Fibroblast of lung (primary cell): Measurements from ENCODE around the gene PLEKHA6. TPM values are rescaled to one million over a fixed set of nuclear protein-coding genes. Genes with fewer than 3 reads are reported as not detected.
A peak's percentile ranks its signal among the peaks of the same experiment; 100 is the strongest.

ENCODE experiments used
- DNase-seq, 2 donors: peaks; one replicate each; pipeline versions ENCODE4 v3.0.0 to v3.0.0-alpha.2; 2010; ENCODE audit warnings: low read depth in 2 of 2
- H2AFZ ChIP-seq: 2 replicates; pipeline ENCODE4 v1.5.1; 2012; ENCODE audit warnings: low read length, control low read depth, inconsistent platforms
- H3K27ac ChIP-seq: 2 replicates; pipeline ENCODE4 v1.5.1; 2011; ENCODE audit warnings: low read length, control low read depth; ENCODE audit not compliant: insufficient read depth
- H3K27me3 ChIP-seq: 2 replicates; pipeline ENCODE4 v1.5.1; 2011; ENCODE audit warnings: mild to moderate bottlenecking, low read length; ENCODE audit not compliant: control insufficient read depth, insufficient read depth
- H3K36me3 ChIP-seq: 2 replicates; pipeline ENCODE4 v1.5.1; 2011; ENCODE audit warnings: low read length; ENCODE audit not compliant: control insufficient read depth, insufficient read depth
- H3K4me1 ChIP-seq: 2 replicates; pipeline ENCODE4 v1.5.1; 2011; ENCODE audit warnings: low read length; ENCODE audit not compliant: control insufficient read depth, insufficient read depth; ENCODE audit errors: extremely low read depth
- H3K4me2 ChIP-seq: 2 replicates; pipeline ENCODE4 v1.5.1; 2011; ENCODE audit warnings: low read length, control low read depth; ENCODE audit not compliant: insufficient read depth; ENCODE audit errors: extremely low read depth
- H3K4me3 ChIP-seq, 4 experiments: fragments of 200-600 bp in 1 of 4; sonication (generic) in 1 of 4; replicated peaks in 1 of 4; 2 replicates each; pipeline ENCODE4 v1.5.1; 2011 to 2016; ENCODE audit warnings: low read length in 4 of 4, low read depth in 3 of 4, mild to moderate bottlenecking in 3 of 4, control low read depth in 2 of 4, inconsistent platforms in 1 of 4, mixed read lengths in 1 of 4; ENCODE audit not compliant: insufficient read depth in 1 of 4; ENCODE audit errors: control extremely low read depth in 1 of 4
- H3K79me2 ChIP-seq: 2 replicates; pipeline ENCODE4 v1.5.1; 2012; ENCODE audit warnings: mild to moderate bottlenecking, low read length, inconsistent platforms; ENCODE audit not compliant: control insufficient read depth, insufficient read depth
- H3K9ac ChIP-seq: 2 replicates; pipeline ENCODE4 v1.5.1; 2011; ENCODE audit warnings: mild to moderate bottlenecking, low read length, control low read depth; ENCODE audit not compliant: insufficient read depth
- H3K9me3 ChIP-seq: 2 replicates; pipeline ENCODE4 v1.5.1; 2012; ENCODE audit warnings: low read depth, low read length; ENCODE audit not compliant: control insufficient read depth, insufficient read depth
- H4K20me1 ChIP-seq: 2 replicates; pipeline ENCODE4 v1.5.1; 2011; ENCODE audit warnings: low read length; ENCODE audit not compliant: control insufficient read depth, insufficient read depth; ENCODE audit errors: extremely low read depth
- EZH2 ChIP-seq: IDR thresholded peaks from 2 replicates; pipeline ENCODE4 v1.5.1; 2012; ENCODE audit warnings: low read length, control low read depth, mild to moderate bottlenecking; ENCODE audit errors: missing control alignments
- polyA plus RNA-seq, 2 donors: library from polyadenylated mRNA; depleted of rRNA in 1 of 2; stranded (reverse) in 1 of 2; unstranded in 1 of 2; fragments of >200 nt; gene quantifications; 2 replicates each; pipeline ENCODE4 v1.2.1, GENCODE V29; 2011 to 2012; ENCODE audit warnings: missing spikeins in 1 of 2
- total RNA-seq: library from RNA; depleted of rRNA; stranded (reverse); fragments of >200 nt; gene quantifications from 2 replicates; pipeline ENCODE4 v1.2.1, GENCODE V29; 2014
- TF ChIP-seq, protein P1 (sequence below), 2 donors: IDR thresholded peaks in 1 of 2; conservative IDR thresholded peaks in 1 of 2; 1 replicate in 1 of 2; 2 replicates in 1 of 2; pipeline ENCODE4 v1.5.1; 2011 to 2012; ENCODE audit warnings: low read length in 2 of 2, control low read depth in 1 of 2, inconsistent platforms in 1 of 2, low read depth in 1 of 2, mild to moderate bottlenecking in 1 of 2

PLEKHA6 gene
- total and polyA plus RNA-seq, 2 donors (not counting 1 experiment from before 2014, with no cell fraction given): 3.8 to 4.3 TPM

DNA sequence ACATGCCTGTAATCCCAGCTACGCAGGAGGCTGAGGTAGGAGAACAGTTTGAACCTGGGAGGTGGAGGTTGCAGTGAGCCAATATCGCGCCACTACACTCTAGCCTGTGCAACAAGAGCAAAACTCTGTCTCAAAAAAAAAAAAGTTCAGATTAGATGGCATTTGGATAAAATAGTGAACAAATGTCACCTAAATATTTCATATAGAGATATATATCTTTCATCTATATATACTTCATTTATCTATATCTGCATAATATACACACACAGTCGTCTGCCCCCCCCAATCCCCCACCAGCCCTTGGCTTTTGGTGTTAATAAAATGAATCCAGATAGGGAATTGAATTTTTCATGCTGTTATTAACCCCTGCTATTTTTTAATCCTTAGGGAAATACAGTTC lies 46.9 kb upstream of the PLEKHA6 start:
- no peaks in the 10 kb centered on the region for H3K9me3 ChIP-seq
- no peaks in the 10 kb centered on the region for H3K36me3 ChIP-seq
- peaks cover 16% of the 10 kb centered on the region for H4K20me1 ChIP-seq
- peaks cover 77% of the 10 kb centered on the region for H3K79me2 ChIP-seq
- peak overlapping the region; percentile 86 to 99 (median 97) for H3K4me3 ChIP-seq
- peak overlapping the region; percentile 98 for H3K4me2 ChIP-seq
- H2AFZ ChIP-seq: no peak overlapping the region
- H3K27ac ChIP-seq: no peak overlapping the region
- DNase-seq: no peak
- H3K4me1 ChIP-seq: no peaks in the 10 kb centered on the region
- no peak overlapping the region for H3K9ac ChIP-seq
- TF ChIP-seq, protein P1, sequence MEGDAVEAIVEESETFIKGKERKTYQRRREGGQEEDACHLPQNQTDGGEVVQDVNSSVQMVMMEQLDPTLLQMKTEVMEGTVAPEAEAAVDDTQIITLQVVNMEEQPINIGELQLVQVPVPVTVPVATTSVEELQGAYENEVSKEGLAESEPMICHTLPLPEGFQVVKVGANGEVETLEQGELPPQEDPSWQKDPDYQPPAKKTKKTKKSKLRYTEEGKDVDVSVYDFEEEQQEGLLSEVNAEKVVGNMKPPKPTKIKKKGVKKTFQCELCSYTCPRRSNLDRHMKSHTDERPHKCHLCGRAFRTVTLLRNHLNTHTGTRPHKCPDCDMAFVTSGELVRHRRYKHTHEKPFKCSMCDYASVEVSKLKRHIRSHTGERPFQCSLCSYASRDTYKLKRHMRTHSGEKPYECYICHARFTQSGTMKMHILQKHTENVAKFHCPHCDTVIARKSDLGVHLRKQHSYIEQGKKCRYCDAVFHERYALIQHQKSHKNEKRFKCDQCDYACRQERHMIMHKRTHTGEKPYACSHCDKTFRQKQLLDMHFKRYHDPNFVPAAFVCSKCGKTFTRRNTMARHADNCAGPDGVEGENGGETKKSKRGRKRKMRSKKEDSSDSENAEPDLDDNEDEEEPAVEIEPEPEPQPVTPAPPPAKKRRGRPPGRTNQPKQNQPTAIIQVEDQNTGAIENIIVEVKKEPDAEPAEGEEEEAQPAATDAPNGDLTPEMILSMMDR (conservative IDR thresholded peaks at IDR 0.05 in 1 of 2, IDR thresholded peaks at IDR 0.05 in 1 of 2; ENCODE audit: low read depth in 1 of 2, low read length in 2 of 2): no peak
- no peak for TF ChIP-seq EZH2
- no peaks in the 10 kb centered on the region for H3K27me3 ChIP-seq

DNA sequence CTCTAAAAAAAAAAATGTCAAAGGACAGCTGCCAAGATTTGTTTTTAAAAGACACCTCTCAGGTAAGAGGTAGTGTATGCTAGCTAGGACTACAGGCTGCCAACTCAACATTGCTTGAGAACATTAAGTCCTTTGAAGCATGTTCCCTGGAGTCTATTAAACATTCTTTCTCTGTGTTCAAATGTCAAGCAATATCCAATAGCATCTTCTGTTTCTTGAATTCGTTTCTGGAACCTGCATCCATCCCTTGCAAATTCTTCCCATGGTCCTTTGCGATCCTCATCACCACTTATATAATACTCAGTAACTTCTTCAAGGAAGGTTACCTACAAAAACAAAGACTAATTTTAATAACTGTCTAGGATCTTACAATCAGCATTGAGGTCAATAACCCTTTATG lies 46.3 kb upstream of the PLEKHA6 start:
- Histone ChIP-seq H3K4me1 (no peaks in the 10 kb centered on the region), H3K9ac (no peak overlapping the region), H2AFZ (no peak overlapping the region), H3K4me2 (peak overlapping the region; percentile 98), H3K4me3 (peak overlapping the region in 3 of 4 experiments; percentile 86 to 99 (median 96)), H3K27ac (no peak overlapping the region), H3K79me2 (peaks cover 71% of the 10 kb centered on the region), H3K27me3 (no peaks in the 10 kb centered on the region), H4K20me1 (peaks cover 16% of the 10 kb centered on the region), H3K36me3 (no peaks in the 10 kb centered on the region), H3K9me3 (no peaks in the 10 kb centered on the region)
- TF ChIP-seq, protein P1 (conservative IDR thresholded peaks at IDR 0.05 in 1 of 2, IDR thresholded peaks at IDR 0.05 in 1 of 2; ENCODE audit: low read depth in 1 of 2, low read length in 2 of 2): no peak
- TF ChIP-seq EZH2: no peak
- DNase-seq: no peak

DNA sequence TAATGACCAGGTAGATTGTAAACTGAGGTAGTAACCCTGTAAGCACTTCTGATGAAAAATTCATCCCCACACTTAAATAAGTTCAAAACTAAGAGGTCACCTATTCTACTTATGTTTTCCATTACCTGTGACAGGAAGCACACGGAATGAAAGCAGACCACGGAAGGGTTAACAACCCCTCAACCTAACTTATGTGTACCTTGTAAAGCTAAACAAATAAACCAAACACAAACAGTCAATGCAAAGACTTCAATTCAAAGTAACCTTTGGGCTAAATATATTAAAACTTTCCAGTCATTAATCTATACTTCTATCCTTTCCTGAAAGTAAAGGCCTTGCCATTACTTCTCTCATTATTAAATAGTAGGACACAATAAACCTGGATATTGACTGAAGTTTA lies 44.9 kb upstream of the PLEKHA6 start:
- Histone ChIP-seq H3K9ac (no peak overlapping the region), H2AFZ (no peak overlapping the region), H3K36me3 (no peaks in the 10 kb centered on the region), H3K4me3 (no peak overlapping the region), H3K27ac (no peak overlapping the region), H3K4me2 (no peak overlapping the region), H4K20me1 (peaks cover 11% of the 10 kb centered on the region), H3K4me1 (no peaks in the 10 kb centered on the region), H3K79me2 (peaks cover 57% of the 10 kb centered on the region), H3K9me3 (no peaks in the 10 kb centered on the region), H3K27me3 (no peaks in the 10 kb centered on the region)
- no peak for DNase-seq
- TF ChIP-seq EZH2: no peak
- TF ChIP-seq, protein P1 (conservative IDR thresholded peaks at IDR 0.05 in 1 of 2, IDR thresholded peaks at IDR 0.05 in 1 of 2; ENCODE audit: low read depth in 1 of 2, low read length in 2 of 2): no peak
